Mesothelial cell of epicardium (in vitro differentiated cells): ENCODE data around the gene PDE10A. TPM values are rescaled to one million over a fixed set of nuclear protein-coding genes. Genes with fewer than 3 reads are reported as not detected.
"Not testable (repeated sequence)": the region's sequence is repeated elsewhere in the genome, so short reads cannot be mapped to it uniquely, and the experiment has no call there.

Experiments
- DNase-seq, 2 experiments: peaks; one replicate each; pipeline ENCODE4 v3.0.0; 2021; ENCODE audit warnings: low spot score in 2 of 2; ENCODE audit not compliant: unreplicated experiment in 2 of 2
- H3K27ac Mint-ChIP-seq: 2 replicates; pipeline ENCODE4 v1.8.0; 2021; ENCODE audit warnings: mixed read lengths
- H3K27me3 Mint-ChIP-seq: 2 replicates; pipeline ENCODE4 v1.8.0; 2021; ENCODE audit warnings: low read depth, mixed read lengths
- H3K36me3 Mint-ChIP-seq: 2 replicates; pipeline ENCODE4 v1.8.0; 2021; ENCODE audit warnings: mixed read lengths
- H3K4me1 Mint-ChIP-seq: 2 replicates; pipeline ENCODE4 v1.8.0; 2021; ENCODE audit warnings: mixed read lengths
- H3K4me3 Mint-ChIP-seq: 2 replicates; pipeline ENCODE4 v1.8.0; 2021; ENCODE audit warnings: mild to moderate bottlenecking, moderate library complexity, mixed read lengths
- H3K9me3 Mint-ChIP-seq: 2 replicates; pipeline ENCODE4 v1.8.0; 2021; ENCODE audit warnings: mixed read lengths
- total RNA-seq: library from RNA; stranded (reverse); gene quantifications from 3 replicates; pipeline ENCODE4 v1.2.1, GENCODE V29; 2021
- TF ChIP-seq, protein P1 (sequence below): fragments of 200-600 bp; sonication (generic); IDR thresholded peaks from one replicate; pipeline ENCODE4 v1.5.0; 2021; ENCODE audit warnings: antibody characterized with exemption; ENCODE audit not compliant: unreplicated experiment

Gene PDE10A
- total RNA-seq, 1 donor from 2014 or later: 12.8 TPM

GRCh38 chr6:165621940-165622339 lies 41.1 kb downstream of the PDE10A start:
- peaks cover 8% of the 10 kb centered on the region for H3K4me1 Mint-ChIP-seq
- H3K36me3 Mint-ChIP-seq: peaks cover 3% of the 10 kb centered on the region
- H3K9me3 Mint-ChIP-seq: peaks cover 7% of the 10 kb centered on the region
- no peak overlapping the region for H3K27ac Mint-ChIP-seq
- no peak for DNase-seq
- H3K27me3 Mint-ChIP-seq: no peaks in the 10 kb centered on the region
- no peak overlapping the region for H3K4me3 Mint-ChIP-seq
- TF ChIP-seq, protein P1, sequence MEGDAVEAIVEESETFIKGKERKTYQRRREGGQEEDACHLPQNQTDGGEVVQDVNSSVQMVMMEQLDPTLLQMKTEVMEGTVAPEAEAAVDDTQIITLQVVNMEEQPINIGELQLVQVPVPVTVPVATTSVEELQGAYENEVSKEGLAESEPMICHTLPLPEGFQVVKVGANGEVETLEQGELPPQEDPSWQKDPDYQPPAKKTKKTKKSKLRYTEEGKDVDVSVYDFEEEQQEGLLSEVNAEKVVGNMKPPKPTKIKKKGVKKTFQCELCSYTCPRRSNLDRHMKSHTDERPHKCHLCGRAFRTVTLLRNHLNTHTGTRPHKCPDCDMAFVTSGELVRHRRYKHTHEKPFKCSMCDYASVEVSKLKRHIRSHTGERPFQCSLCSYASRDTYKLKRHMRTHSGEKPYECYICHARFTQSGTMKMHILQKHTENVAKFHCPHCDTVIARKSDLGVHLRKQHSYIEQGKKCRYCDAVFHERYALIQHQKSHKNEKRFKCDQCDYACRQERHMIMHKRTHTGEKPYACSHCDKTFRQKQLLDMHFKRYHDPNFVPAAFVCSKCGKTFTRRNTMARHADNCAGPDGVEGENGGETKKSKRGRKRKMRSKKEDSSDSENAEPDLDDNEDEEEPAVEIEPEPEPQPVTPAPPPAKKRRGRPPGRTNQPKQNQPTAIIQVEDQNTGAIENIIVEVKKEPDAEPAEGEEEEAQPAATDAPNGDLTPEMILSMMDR: no peak

DNA sequence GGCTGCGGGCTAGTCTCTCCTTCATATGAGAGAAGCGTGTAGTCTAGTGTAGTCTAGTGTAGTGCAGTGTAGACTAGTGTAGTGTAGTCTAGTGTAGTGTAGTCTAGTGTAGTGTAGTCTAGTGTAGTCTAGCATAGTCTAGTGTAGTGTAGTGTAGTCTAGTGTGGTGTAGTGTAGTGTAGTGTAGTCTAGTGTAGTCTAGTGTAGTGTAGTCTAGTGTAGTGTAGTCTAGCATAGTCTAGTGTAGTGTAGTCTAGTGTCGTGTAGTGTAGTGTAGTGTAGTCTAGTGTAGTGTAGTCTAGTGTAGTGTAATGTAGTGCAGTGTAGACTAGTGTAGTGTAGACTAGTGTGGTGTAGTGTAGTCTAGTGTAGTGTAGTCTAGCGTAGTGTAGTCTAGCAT lies 44.1 kb downstream of the PDE10A start:
- not testable (repeated sequence) for H3K27me3 Mint-ChIP-seq, H3K4me3 Mint-ChIP-seq, H3K4me1 Mint-ChIP-seq, H3K27ac Mint-ChIP-seq, H3K9me3 Mint-ChIP-seq, H3K36me3 Mint-ChIP-seq, DNase-seq

DNA sequence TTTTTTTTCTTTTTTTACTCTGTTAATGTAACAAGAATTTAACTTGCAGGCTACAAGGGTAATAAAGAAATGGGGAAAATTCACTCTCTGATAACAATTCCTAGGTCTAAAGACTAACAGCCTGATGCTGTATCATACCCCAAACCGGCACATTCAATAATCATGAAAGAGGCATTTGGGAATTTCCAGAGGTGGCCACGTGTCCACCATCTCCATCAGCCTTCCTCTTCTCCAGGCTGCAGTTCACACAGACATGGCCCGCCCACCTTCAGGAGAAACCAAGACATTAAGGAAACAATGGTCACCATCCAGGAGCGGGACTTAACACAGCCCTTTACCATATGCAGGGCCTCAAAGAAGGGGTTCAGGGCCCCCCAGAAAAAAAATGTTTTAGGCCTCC lies 44.8 kb downstream of the PDE10A start:
- TF ChIP-seq, protein P1: no peak
- Mint-ChIP-seq H3K9me3 (no peaks in the 10 kb centered on the region), H3K4me1 (peaks cover 3% of the 10 kb centered on the region), H3K27ac (no peak overlapping the region), H3K36me3 (no peaks in the 10 kb centered on the region), H3K27me3 (no peaks in the 10 kb centered on the region), H3K4me3 (no peak overlapping the region)
- DNase-seq: no peak

DNA sequence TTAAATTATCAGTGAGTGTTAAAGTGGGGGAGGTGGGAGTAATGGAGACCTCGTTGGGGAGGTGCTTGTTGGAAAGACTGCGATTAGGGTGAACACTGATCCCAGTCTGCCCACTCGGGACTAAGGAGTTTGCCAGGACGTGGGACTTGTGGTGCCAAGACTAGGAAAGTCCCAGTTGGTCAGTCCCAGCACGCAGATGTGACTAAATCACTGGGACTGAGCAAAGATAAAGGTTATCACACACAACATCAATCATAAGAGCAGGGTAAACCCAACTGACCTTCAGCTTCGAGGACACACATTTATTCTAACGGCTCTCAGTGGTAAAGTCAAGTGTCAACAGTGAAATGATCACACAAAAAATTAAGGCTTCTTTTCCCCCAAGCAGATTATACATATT lies 45.5 kb downstream of the PDE10A start:
- Mint-ChIP-seq H3K9me3 (no peaks in the 10 kb centered on the region), H3K4me1 (peaks cover 3% of the 10 kb centered on the region), H3K36me3 (no peaks in the 10 kb centered on the region), H3K27ac (no peak overlapping the region), H3K27me3 (no peaks in the 10 kb centered on the region), H3K4me3 (no peak overlapping the region)
- TF ChIP-seq, protein P1: no peak
- no peak for DNase-seq

DNA sequence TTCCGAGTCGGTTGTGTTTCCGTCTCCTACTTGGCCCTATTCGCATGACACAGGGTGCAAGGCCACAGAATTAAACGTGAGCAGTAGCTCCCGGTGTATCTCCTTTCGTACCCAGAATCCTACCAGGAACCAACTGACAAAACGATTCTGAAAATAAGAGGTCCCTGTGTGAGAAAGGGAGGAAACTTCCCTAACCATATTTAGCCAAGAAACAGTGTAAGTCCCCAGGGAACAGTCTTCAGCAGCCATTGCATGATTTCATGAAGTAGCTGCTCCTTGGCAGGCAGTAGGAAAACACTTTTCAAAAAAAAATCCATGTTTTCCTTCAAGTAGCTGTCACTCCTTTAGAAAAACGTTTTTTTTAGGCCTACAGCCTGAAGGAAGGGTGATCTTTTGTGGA lies 46.9 kb downstream of the PDE10A start:
- TF ChIP-seq, protein P1: no peak
- Mint-ChIP-seq H3K4me1 (peaks cover 3% of the 10 kb centered on the region), H3K9me3 (no peaks in the 10 kb centered on the region), H3K27me3 (no peaks in the 10 kb centered on the region), H3K4me3 (no peak overlapping the region), H3K27ac (peak overlapping the region; percentile 11), H3K36me3 (no peaks in the 10 kb centered on the region)
- no peak for DNase-seq

GRCh38 chr6:165615636-165616035 lies 47.4 kb downstream of the PDE10A start:
- Mint-ChIP-seq H3K36me3 (no peaks in the 10 kb centered on the region), H3K9me3 (peaks cover 3% of the 10 kb centered on the region), H3K27ac (no peak overlapping the region), H3K27me3 (no peaks in the 10 kb centered on the region), H3K4me3 (no peak overlapping the region), H3K4me1 (peaks cover 3% of the 10 kb centered on the region)
- TF ChIP-seq, protein P1: no peak
- no peak for DNase-seq
